ENCODE data around the gene NFKB1.

- no peak for TF ChIP-seq CTCF (IDR thresholded peaks at IDR 0.05)
- no peak for TF ChIP-seq EZH2 (IDR thresholded peaks at IDR 0.05; ENCODE audit: borderline replicate concordance, insufficient read depth, low read depth, low read length, poor library complexity, severe bottlenecking)
These were observed 56.5 kb downstream of the NFKB1 start for GRCh38 chr4:102557636-102558035.

Data from B cell (primary cell).